Upper lobe of left lung (tissue), 4 donors: ENCODE measurements around the gene CDH8.

Experiments used
- EP300 ChIP-seq, 4 donors: sonication (generic); formaldehyde crosslinking; IDR thresholded peaks; one replicate each; pipeline ENCODE4 v1.5.1; 2017; ENCODE audit warnings: antibody characterized with exemption in 4 of 4, control low read depth in 2 of 4
- POLR2A ChIP-seq, 4 donors: fragments of 450-650 bp; IDR thresholded peaks; one replicate each; pipeline ENCODE4 v1.5.1; 2016 to 2017; ENCODE audit warnings: antibody characterized with exemption in 4 of 4, mild to moderate bottlenecking in 2 of 4
- POLR2AphosphoS5 ChIP-seq, 2 donors: sonication (generic); formaldehyde crosslinking; IDR thresholded peaks; one replicate each; pipeline ENCODE4 v1.5.1; 2017; ENCODE audit warnings: antibody characterized with exemption in 2 of 2
- TF ChIP-seq, protein P1 (sequence below), 6 experiments: fragments of 450-650 bp in 4 of 6; fragments of 200-600 bp in 2 of 6; sonication (generic) in 2 of 6; IDR thresholded peaks; one replicate each; pipeline ENCODE4 v1.5.1; 2016 to 2019; ENCODE audit warnings: antibody characterized with exemption in 6 of 6

DNA sequence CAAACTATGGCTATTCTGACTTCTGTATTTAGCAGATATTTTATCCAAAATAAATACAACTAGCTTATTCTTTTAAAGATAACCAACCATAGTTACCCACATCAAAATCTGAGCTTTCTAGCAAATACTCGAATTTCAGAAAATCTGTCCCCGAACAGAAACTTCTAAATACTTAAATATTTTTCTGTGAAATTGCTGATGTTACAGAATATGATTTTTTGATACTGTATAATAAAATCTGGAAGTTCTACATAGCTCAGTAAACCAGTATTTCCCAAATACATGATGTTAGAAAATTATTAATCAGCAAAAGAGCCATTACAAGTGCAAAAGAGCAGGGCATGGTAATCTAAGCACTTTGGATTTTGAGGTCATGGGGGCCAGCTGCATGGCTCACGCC, 114.9 kb downstream of the CDH8 start:
- TF ChIP-seq POLR2AphosphoS5 (IDR thresholded peaks at IDR 0.05) (no peak), POLR2A (IDR thresholded peaks at IDR 0.05) (no peak), EP300 (IDR thresholded peaks at IDR 0.05) (no peak)
- TF ChIP-seq, protein P1, sequence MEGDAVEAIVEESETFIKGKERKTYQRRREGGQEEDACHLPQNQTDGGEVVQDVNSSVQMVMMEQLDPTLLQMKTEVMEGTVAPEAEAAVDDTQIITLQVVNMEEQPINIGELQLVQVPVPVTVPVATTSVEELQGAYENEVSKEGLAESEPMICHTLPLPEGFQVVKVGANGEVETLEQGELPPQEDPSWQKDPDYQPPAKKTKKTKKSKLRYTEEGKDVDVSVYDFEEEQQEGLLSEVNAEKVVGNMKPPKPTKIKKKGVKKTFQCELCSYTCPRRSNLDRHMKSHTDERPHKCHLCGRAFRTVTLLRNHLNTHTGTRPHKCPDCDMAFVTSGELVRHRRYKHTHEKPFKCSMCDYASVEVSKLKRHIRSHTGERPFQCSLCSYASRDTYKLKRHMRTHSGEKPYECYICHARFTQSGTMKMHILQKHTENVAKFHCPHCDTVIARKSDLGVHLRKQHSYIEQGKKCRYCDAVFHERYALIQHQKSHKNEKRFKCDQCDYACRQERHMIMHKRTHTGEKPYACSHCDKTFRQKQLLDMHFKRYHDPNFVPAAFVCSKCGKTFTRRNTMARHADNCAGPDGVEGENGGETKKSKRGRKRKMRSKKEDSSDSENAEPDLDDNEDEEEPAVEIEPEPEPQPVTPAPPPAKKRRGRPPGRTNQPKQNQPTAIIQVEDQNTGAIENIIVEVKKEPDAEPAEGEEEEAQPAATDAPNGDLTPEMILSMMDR (IDR thresholded peaks at IDR 0.05) = no peak
